Keratinocyte (primary cell): ENCODE data around the gene PTOV1. TPM values are rescaled to one million over a fixed set of nuclear protein-coding genes. Genes with fewer than 3 reads are reported as not detected.

Experiments used
- DNase-seq: peaks from one replicate; pipeline ENCODE4 v3.0.0-alpha.2; 2011; ENCODE audit warnings: low read depth, missing footprints, low spot score
- FAIRE-seq: peaks from 2 replicates; lab custom pipeline; 2011; peaks lifted over from hg19 to GRCh38; lab: Jason Lieb, UNC
- H2AFZ ChIP-seq: 2 replicates; pipeline ENCODE4 v1.6.0; 2012; ENCODE audit warnings: low read length, control low read depth, inconsistent platforms; ENCODE audit not compliant: control insufficient read depth
- H3K27ac ChIP-seq: 2 replicates; pipeline ENCODE4 v1.5.1; 2011; ENCODE audit warnings: low read length; ENCODE audit not compliant: control insufficient read depth, insufficient read depth
- H3K27me3 ChIP-seq: 3 replicates; pipeline ENCODE4 v1.6.0; 2011; ENCODE audit warnings: low read length; ENCODE audit not compliant: control insufficient read depth, insufficient read depth; ENCODE audit errors: extremely low read depth
- H3K36me3 ChIP-seq, 2 experiments: 2 replicates in 1 of 2; 3 replicates in 1 of 2; pipeline ENCODE4 v1.5.1; 2011; ENCODE audit warnings: low read length in 2 of 2, mild to moderate bottlenecking in 1 of 2; ENCODE audit not compliant: control insufficient read depth in 2 of 2, insufficient read depth in 2 of 2; ENCODE audit errors: extremely low read depth in 1 of 2
- H3K4me1 ChIP-seq: 3 replicates; pipeline ENCODE4 v1.5.1; 2011; ENCODE audit warnings: low read length; ENCODE audit not compliant: control insufficient read depth, insufficient read depth; ENCODE audit errors: extremely low read depth
- H3K4me2 ChIP-seq: 3 replicates; pipeline ENCODE4 v1.6.0; 2011; ENCODE audit warnings: low read depth, low read length; ENCODE audit not compliant: control insufficient read depth, insufficient read depth; ENCODE audit errors: extremely low read depth
- H3K4me3 ChIP-seq, 3 experiments: fragments of 200-600 bp in 1 of 3; sonication (generic) in 1 of 3; 2 replicates in 2 of 3; 3 replicates in 1 of 3; pipeline ENCODE4 v1.5.1; 2011 to 2016; ENCODE audit warnings: low read length in 3 of 3, mild to moderate bottlenecking in 3 of 3, control low read depth in 2 of 3, inconsistent platforms in 1 of 3, low read depth in 1 of 3, mixed read lengths in 1 of 3, mixed run types in 1 of 3, moderate library complexity in 1 of 3; ENCODE audit not compliant: control insufficient read depth in 2 of 3, insufficient read depth in 2 of 3; ENCODE audit errors: extremely low read depth in 1 of 3
- H3K79me2 ChIP-seq: 2 replicates; pipeline ENCODE4 v1.6.0; 2012; ENCODE audit warnings: low read length; ENCODE audit not compliant: control insufficient read depth, insufficient read depth
- H3K9ac ChIP-seq: 3 replicates; pipeline ENCODE4 v1.6.0; 2011; ENCODE audit warnings: low read length; ENCODE audit not compliant: control insufficient read depth, insufficient read depth; ENCODE audit errors: extremely low read depth
- H3K9me1 ChIP-seq: 3 replicates; pipeline ENCODE4 v1.6.0; 2011; ENCODE audit warnings: low read length; ENCODE audit not compliant: control insufficient read depth, insufficient read depth; ENCODE audit errors: extremely low read depth
- H3K9me3 ChIP-seq: 2 replicates; pipeline ENCODE4 v1.5.1; 2012; ENCODE audit warnings: low read depth, low read length; ENCODE audit not compliant: control insufficient read depth
- H4K20me1 ChIP-seq: 3 replicates; pipeline ENCODE4 v1.6.0; 2011; ENCODE audit warnings: low read length; ENCODE audit not compliant: control insufficient read depth, insufficient read depth; ENCODE audit errors: extremely low read depth
- CTCF ChIP-seq, 3 experiments: IDR thresholded peaks in 1 of 3; conservative IDR thresholded peaks in 1 of 3; optimal IDR thresholded peaks in 1 of 3; 2 replicates in 2 of 3; 3 replicates in 1 of 3; pipeline versions ENCODE3 to v1.5.1; 2011; ENCODE audit warnings: low read length in 3 of 3, mild to moderate bottlenecking in 3 of 3, moderate library complexity in 2 of 3, control low read depth in 1 of 3, inconsistent platforms in 1 of 3; ENCODE audit not compliant: insufficient read depth in 2 of 3; ENCODE audit errors: extremely low read depth in 1 of 3
- EZH2 ChIP-seq: IDR thresholded peaks from one replicate; pipeline ENCODE4 v1.6.1; 2012; ENCODE audit warnings: inconsistent platforms, mild to moderate bottlenecking, low read length, moderate library complexity
- dilution Hi-C: fragments of 300-500 bp; cut with MboI; formaldehyde crosslinking; loops from one replicate; pipeline ENCODE4 v1.7.0; 2020; ENCODE audit warnings: low sequenced_read_pairs; ENCODE audit not compliant: extremely low pct_ligation_motif_present
- polyA plus RNA-seq, 5 experiments: library from polyadenylated mRNA; depleted of rRNA in 3 of 5; stranded (reverse) in 3 of 5; stranded (forward) in 1 of 5; unstranded in 1 of 5; fragments of >200 nt; gene quantifications; 1 replicate in 1 of 5; 2 replicates in 3 of 5; 3 replicates in 1 of 5; pipeline versions ENCODE4 v1.2.1 to v1.2.3, GENCODE V29; 2011 to 2012; ENCODE audit warnings: missing spikeins in 2 of 5, low read depth in 1 of 5, low replicate concordance in 1 of 5

PTOV1 gene
- polyA plus RNA-seq, 1 donor (not counting 4 experiments of a cell fraction or from before 2014, with no cell fraction given): 22.9 TPM

GRCh38 chr19:49854378-49855263 lies 3.7 kb downstream of the PTOV1 start:
- FAIRE-seq (no peak), DNase-seq (no peak)
- H2AFZ ChIP-seq: no peak overlapping the region
- H3K4me2 ChIP-seq: no peak overlapping the region
- H3K79me2 ChIP-seq: peaks cover 22% of the 10 kb centered on the region
- H3K9me3 ChIP-seq: no peaks in the 10 kb centered on the region
- H3K4me3 ChIP-seq: no peak overlapping the region
- no peak for TF ChIP-seq EZH2
- no peak for TF ChIP-seq CTCF (optimal IDR thresholded peaks at IDR 0.05 in 1 of 3, IDR thresholded peaks at IDR 0.05 in 1 of 3, conservative IDR thresholded peaks at IDR 0.05 in 1 of 3; ENCODE audit: extremely low read depth in 1 of 3, insufficient read depth in 2 of 3, low read length in 3 of 3)
- H3K4me1 ChIP-seq: peaks cover 17% of the 10 kb centered on the region
- no peak overlapping the region for H3K9ac ChIP-seq
- dilution Hi-C loops: no loop called here
- H3K36me3 ChIP-seq: peaks cover 17% of the 10 kb centered on the region in 2 experiments
- peaks cover 7% of the 10 kb centered on the region for H4K20me1 ChIP-seq
- no peaks in the 10 kb centered on the region for H3K27me3 ChIP-seq
- no peaks in the 10 kb centered on the region for H3K9me1 ChIP-seq
- no peak overlapping the region for H3K27ac ChIP-seq

DNA sequence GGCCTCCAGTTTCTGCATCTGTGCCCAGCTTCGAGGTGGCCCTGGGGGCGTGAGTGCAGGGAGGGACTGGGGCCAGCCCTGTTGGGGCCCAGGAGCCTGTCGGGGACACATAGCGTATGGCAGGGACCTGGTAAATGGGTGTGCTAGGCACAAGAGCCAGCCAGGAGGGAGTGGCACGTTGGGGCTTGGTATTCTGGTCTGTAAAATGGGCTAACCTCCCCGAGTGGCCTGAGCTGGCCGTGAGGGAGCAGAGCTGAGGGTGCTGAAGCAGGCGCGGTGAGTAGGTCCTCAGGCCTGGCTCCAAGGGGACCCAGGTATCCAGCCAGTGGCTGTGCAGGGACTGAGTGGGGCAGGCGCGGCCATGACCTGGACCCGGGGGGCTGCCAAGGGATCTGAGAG lies 4.3 kb downstream of the PTOV1 start:
- Histone ChIP-seq H3K4me2 (no peak overlapping the region), H3K27me3 (no peaks in the 10 kb centered on the region), H3K4me1 (peaks cover 13% of the 10 kb centered on the region), H3K27ac (no peak overlapping the region), H3K9ac (no peak overlapping the region), H3K79me2 (peaks cover 22% of the 10 kb centered on the region), H3K9me3 (no peaks in the 10 kb centered on the region), H3K36me3 (peaks cover 19 to 23% of the 10 kb centered on the region in 2 experiments), H2AFZ (no peak overlapping the region), H4K20me1 (peaks cover 7% of the 10 kb centered on the region), H3K4me3 (no peak overlapping the region), H3K9me1 (no peaks in the 10 kb centered on the region)
- TF ChIP-seq CTCF (optimal IDR thresholded peaks at IDR 0.05 in 1 of 3, IDR thresholded peaks at IDR 0.05 in 1 of 3, conservative IDR thresholded peaks at IDR 0.05 in 1 of 3; ENCODE audit: extremely low read depth in 1 of 3, insufficient read depth in 2 of 3, low read length in 3 of 3): no peak
- no peak for TF ChIP-seq EZH2
- DNase-seq: no peak
- dilution Hi-C loops: no loop called here
- FAIRE-seq: no peak
